GM12891 (cell line): ENCODE data around the gene EIF4G3.

Experiments used
- PAX5 ChIP-seq: IDR thresholded peaks from 2 replicates; pipeline ENCODE4 v1.6.1; 2011; ENCODE audit warnings: low read length, moderate library complexity, mild to moderate bottlenecking; ENCODE audit not compliant: insufficient read depth, severe bottlenecking
- POLR2A ChIP-seq: IDR thresholded peaks from 2 replicates; pipeline ENCODE4 v1.6.1; 2011; ENCODE audit warnings: low read depth, low read length, control low read depth
- POLR2AphosphoS5 ChIP-seq: IDR thresholded peaks from 2 replicates; pipeline ENCODE4 v1.6.1; 2011; ENCODE audit warnings: low read depth, low read length, control low read depth
- POU2F2 ChIP-seq: IDR thresholded peaks from 2 replicates; pipeline ENCODE4 v1.6.1; 2011; ENCODE audit warnings: low read depth, mild to moderate bottlenecking, control low read depth, low read length, moderate library complexity
- SPI1 ChIP-seq: IDR thresholded peaks from 2 replicates; pipeline ENCODE4 v1.6.1; 2011; ENCODE audit warnings: low read depth, low read length, control low read depth
- TAF1 ChIP-seq: IDR thresholded peaks from 2 replicates; pipeline ENCODE4 v1.6.1; 2011; ENCODE audit warnings: low read depth, low read length, control low read depth

DNA sequence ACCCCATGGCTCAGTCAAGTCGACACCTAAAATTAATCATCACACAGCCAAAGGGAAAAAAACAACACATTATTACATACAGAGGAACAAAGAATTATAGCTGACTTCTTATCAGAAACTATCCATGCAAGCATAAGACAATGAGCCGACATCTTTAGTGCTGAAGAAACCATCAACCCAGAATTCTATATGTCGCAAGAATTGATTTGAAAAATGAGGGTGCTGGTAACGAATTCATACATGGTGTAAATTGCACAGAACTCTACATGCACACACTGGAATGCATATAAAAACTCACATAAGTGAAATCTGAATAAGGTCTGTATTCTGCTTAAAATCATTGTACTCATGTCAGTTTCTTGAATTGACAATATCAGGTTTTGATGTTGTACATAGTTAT, 25.0 kb upstream of the EIF4G3 start:
- no peak for TF ChIP-seq TAF1
- no peak for TF ChIP-seq POLR2A
- no peak for TF ChIP-seq PAX5
- no peak for TF ChIP-seq POLR2AphosphoS5
- no peak for TF ChIP-seq POU2F2
- TF ChIP-seq SPI1, result no peak
